Stimulated activated CD4-positive, alpha-beta T cell treated with anti-CD3 and anti-CD28 coated beads, Interleukin-15, amount 100 ng/mL, for 1 hour (primary cell): ENCODE data around the gene PIEZO1.

Experiments
- DNase-seq, 2 donors: peaks; one replicate each; pipeline ENCODE4 v3.0.0-alpha.2; 2020; ENCODE audit warnings: low read depth in 1 of 2, low spot score in 1 of 2

Gene PIEZO1

GRCh38 chr16:88721815-88722755 lies 62.9 kb downstream of the PIEZO1 start:
- DNase-seq, result no peak

GRCh38 chr16:88721236-88721635 lies 63.8 kb downstream of the PIEZO1 start:
- DNase-seq, result no peak

GRCh38 chr16:88720396-88720970 lies 64.5 kb downstream of the PIEZO1 start:
- no peak for DNase-seq

- DNase-seq, result no peak
Measured at GRCh38 chr16:88719933-88720296, 65.1 kb downstream of the PIEZO1 start.

GRCh38 chr16:88719267-88719932 lies 65.6 kb downstream of the PIEZO1 start:
- no peak for DNase-seq

- no peak for DNase-seq
Measured at GRCh38 chr16:88718178-88718577, 66.8 kb downstream of the PIEZO1 start.

GRCh38 chr16:88716601-88717001 lies 68.4 kb downstream of the PIEZO1 start:
- DNase-seq, result no peak

GRCh38 chr16:88716201-88716600 lies 68.8 kb downstream of the PIEZO1 start:
- no peak for DNase-seq

- DNase-seq, result no peak
Measured at GRCh38 chr16:88715312-88716190, 69.5 kb downstream of the PIEZO1 start.

- DNase-seq, result no peak
Measured at GRCh38 chr16:88714420-88715302, 70.4 kb downstream of the PIEZO1 start.

- DNase-seq, result no peak
Measured at GRCh38 chr16:88713568-88714419, 71.2 kb downstream of the PIEZO1 start.

GRCh38 chr16:88713054-88713453 lies 72.0 kb downstream of the PIEZO1 start:
- no peak for DNase-seq

GRCh38 chr16:88712362-88712979 lies 72.5 kb downstream of the PIEZO1 start:
- DNase-seq, result no peak

GRCh38 chr16:88711750-88712340 lies 73.2 kb downstream of the PIEZO1 start:
- DNase-seq, result no peak

GRCh38 chr16:88710556-88710955 lies 74.5 kb downstream of the PIEZO1 start:
- DNase-seq, result no peak

GRCh38 chr16:88706965-88707826 lies 77.8 kb downstream of the PIEZO1 start:
- no peak for DNase-seq

- DNase-seq, result peak; percentile 80 to 92
Measured at GRCh38 chr16:88706229-88706964, 78.6 kb downstream of the PIEZO1 start, which contains the start of the genes CTU2 and RNF166. Gene CTU2 (plus strand): TSS chr16:88706503. CDS start chr16:88706531, 28 bp downstream. Gene RNF166 (minus strand): TSS chr16:88706408. CDS start chr16:88706325, 83 bp downstream.
